ENCODE data around the gene CRHR2.
"Not testable (repeated sequence)": the region's sequence is repeated elsewhere in the genome, so short reads cannot be mapped to it uniquely, and the experiment has no call there.

Gene CRHR2

DNA sequence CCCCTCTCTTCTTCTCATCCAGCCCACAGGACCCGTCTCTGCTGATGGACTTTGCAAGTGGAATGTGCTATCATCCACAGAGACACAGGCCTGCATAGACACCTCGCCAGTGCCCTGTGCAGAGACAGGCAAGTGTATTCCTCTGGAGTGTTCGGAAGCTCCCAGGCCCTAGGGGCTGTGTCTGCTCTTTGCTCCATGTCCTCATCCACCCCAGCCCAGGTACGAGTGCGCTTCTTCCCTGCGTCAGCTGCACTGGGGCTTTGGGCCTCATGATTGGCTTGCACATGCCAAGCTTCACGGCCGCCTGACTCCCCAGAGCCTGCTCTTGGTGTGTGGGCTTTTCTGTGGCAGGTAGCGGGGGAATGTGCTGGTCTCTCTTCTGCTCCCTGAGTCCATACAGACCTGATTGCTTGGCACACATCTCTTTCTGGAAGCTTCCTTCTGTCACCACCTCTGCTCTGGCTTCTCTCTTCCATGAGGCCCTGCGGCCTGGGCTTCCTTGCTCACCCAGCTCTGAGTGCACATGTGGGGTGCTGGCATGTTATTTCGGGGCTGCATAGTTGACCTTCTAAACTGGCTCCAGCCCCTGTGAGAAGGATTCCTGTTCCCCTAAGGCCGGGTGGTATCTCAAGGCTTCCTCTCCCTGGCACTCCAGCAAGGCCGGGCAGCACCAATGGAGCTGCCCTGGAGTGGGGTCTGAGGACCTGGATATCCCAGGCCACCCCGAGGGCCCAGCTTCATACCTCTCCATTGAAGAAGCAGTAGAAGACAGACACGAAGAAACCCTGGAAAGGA, 27.8 kb downstream of the CRHR2 start:
- DNase-seq (ENCODE audit: low spot score): no peak

DNA sequence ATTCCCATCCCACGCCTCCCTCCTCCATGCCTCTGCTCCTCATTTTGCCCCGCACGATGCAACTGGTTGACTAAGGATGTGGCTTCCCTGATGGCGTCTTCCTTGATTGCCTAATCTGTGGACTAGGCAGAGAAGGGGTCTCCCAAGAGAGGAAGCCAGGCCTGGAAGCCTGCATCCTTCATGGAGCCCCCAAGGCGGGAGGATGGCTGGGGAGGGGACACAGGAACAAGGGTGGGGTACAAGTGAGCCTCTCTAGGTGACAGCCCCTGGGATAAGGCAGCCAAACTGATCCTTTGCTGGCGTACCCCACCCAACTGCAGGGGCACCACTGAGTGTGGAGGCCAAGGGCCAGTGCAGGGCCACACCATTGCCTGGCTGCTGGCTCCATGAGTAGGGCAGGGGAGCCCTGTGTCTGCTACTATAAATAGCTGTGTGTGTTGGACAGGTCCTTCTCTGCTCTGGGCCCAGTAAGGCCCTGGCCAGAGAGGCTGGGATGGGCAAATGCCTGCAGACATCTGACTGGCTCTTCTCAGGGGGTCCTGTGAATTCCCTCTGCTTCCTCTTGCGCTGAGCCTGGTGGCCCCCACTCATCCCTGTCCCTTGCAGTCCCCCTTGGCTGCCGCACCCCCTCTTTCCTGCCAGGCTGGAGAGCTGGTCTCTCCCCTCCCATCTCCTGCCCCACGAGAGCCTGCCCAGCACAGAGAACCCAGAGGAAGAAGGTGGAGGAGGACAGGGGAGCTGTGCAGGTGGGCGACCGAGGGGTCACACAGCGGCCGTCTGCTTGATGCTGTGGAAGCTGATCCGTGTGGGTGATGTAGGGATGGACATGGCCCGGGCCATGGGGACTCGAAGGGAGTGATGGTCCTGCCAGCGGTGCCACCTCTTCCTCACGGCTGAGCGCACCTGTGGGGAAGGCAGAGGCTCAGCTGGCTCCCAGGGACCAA, 29.3 kb downstream of the CRHR2 start:
- DNase-seq (ENCODE audit: low spot score): no peak

DNA sequence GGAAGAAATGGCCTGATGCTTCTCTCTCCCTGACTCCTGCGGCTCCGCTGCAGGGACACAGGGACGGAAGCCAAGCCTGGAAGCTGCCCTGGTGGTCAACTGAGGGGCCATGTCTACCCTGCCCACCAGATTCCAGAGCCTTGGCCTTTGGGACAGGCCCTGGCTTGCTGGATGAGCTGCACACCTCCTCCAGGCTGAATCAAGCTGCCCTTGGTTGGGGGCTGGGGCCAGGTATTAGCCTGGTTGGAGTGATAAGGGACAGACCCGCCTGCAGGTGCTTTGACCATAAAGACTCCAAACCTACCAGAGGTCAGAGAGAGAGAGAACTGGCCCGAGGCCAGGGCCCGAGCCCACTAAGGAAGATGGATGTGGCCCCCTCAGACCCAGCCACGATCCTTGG, 30.1 kb downstream of the CRHR2 start:
- DNase-seq (ENCODE audit: low spot score): no peak

DNA sequence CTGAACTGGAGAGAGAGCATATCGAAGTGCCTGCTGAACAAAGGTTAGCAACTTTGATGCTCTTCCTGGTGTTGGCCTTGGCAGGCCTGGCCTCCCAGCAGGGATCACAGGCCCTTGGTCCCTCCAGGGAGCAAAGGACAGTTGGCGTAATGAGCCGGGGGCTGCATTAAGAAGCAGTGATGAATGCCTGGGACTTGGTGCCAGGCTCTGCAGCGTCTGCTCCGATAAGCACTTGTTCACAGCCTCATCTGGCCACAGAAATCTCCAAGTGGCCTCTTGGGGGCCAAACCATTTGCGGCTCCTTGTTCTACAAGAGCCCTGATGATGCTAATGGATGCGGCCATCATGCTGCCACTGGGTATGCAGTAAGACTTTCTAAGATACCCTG, 31.8 kb downstream of the CRHR2 start:
- DNase-seq (ENCODE audit: low spot score): no peak

DNA sequence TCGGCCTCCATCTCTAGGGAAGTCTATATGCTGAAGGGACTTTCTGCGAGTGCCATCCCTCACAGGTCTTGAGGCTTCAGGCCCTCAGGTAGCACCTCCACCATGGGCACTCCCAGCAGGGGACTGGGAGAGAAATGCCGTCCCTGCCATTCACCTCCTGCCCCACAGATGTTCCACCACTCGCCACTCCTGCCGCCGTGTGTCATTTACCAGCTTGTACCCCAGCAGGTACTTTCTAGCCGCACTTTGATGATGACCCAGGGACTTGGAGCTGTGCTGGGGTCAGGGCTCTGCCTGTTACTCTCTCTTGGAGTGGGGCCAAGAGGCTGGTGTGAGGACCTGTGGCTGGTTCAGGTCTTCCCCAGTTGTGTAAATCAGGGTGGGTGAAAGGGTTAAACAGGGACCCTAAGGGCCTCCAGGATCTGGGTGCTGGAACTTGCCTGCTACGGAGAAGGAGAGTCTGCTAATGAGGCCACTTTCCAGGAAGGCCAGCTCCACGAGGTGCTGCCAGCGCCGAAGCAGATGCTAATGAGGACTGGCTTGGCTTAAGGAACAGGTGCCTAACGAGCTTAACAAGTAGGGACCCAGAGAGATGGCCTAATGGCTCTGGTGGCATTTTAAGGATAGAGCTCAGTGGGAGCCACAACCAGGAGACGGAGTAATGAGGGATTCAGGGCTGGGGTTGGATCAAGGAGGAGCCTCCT, 32.4 kb downstream of the CRHR2 start:
- DNase-seq (ENCODE audit: low spot score): no peak

DNA sequence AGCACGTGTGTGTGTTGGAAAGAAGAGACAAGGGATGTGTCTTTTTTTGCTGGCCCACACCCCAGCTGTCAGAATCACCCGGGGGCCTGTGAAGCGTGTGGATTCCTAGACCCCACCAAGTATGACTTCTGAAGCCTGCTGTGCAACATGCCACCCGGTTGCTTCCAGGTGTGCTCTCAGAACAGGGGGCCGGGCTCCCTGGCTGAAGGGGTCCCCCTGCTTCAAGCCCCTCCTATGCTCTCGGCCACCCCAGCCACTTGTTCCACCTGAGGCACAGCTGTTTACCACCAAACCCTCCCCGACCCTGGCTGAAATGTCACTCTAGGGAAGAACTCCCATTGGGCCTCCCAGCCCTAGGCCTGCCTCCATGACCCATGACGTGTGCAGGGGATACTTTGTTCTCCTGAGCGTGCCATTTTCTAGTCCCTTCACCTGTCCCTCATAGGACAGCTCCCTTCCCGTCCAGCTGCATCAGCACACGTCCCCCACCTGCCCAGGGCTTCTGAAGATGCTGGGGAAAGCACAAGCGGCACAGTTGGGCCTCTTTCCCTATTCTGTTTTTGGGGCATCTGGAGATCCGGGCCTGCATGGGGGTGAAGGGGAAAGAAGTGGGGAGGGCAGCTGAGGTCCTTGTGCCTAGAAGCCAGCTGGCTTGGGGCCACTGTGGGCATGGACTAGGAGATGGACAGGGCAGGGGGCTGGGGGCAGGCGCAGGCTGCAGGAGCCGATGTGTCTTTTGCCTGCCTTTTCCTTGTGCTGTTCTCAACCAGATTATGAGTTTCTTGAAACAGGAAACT, 33.3 kb downstream of the CRHR2 start:
- DNase-seq (ENCODE audit: low spot score): no peak

DNA sequence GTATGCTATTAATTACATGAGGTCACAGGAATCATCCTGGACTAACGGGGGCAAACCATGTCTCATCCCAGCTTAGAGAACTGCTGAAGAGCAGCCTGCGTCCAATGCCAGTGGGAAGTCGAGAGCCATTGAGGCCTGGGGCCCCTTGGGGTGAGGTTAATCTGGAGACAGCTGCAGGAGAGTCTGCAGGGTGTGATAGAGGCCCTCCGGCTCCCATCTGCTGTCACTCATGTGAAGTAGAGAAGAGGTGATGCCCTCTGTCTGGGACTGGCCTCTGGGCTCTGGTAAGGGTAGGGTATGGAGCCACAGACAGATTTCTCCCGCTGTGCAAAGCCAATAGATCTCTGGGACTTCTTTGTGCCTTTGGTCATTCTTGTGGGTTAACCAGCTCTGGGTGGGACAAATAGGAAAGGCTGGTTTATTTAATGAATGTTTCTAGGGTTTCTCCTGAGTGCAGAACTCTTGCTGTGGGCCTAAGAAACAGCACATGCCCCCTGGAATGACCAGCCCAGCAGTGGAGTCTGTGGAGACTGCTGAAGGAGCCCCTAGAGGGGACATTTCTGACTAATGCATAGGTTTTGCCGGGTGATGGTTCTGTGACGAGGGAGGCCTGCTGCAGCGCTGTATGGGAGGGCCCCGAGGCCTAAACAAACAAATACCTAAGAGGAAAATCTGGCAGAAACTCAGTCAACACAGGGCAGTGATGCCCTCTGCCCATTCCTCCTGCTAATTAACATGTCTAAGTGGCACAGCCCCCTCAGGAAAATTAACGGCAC, 34.5 kb downstream of the CRHR2 start:
- DNase-seq (ENCODE audit: low spot score): no peak

DNA sequence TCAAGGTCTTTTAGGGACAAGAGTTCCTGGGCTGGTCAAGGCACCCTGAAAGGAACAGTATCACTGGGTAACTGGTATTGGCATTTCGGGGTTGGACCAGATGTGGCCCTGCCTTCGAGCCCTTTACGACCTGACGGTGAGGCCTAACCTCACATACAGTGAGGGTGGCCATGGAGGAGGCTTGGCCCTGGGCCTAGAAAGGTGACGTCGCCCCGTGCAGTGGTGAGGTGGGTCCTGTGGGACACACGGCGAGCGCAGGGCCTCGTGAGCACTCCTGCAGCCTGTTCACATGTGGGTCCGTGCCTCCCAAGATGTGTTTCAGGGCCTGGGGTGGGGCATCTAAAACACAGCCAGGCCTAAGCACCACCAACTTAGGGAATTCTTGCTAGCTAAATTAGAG, 36.1 kb downstream of the CRHR2 start:
- DNase-seq (ENCODE audit: low spot score): no peak

DNA sequence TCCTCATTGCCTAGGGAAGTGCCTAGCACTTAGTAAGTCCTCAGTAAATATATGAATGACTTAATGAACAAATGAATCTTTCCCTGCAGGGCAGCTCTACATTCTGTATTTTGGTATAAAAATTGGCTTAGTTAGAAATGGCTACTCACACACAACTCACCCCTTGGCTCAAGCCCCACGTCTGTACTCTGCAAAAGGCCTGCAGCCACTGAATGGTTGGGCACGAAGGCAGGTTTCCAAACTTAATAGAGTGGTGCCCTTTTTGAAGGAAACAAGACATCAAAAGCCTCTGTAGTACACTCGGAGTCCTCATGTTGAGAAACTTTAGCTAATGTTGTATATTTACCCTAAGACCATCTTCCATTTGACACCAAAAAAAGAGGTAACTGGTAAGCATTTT, 36.6 kb downstream of the CRHR2 start:
- DNase-seq (ENCODE audit: low spot score): no peak

DNA sequence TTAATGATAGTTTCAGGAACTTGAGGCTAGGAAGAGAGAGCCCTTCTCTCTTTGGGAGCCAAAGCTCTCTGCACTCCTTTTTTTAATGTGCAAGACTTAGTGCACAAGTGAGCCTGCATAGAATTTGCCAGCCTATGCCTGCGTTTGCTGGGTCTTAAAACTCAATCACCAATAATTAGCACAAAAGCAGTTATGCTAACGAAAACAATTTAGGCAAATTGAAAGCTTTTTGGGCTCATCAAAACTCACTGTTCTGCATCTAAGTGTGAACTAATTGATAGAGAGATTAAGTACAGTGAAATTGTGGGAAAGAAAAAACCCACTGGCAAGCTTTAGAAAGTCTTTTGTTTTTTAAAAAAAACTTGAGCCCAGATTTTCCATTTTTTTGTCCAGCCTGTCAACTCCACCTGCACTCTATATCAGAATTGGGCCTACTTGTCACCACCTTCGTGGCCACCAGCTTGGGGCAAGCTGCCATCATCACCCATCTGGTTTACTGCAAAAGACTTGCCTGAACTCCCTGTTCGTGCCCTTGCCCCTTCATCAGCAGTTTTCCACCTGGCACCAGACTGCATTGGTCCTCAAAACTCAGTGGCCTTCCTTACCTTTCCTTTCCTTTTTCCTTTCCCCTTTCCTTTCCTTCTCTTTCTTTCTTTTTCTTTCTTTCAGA, 37.8 kb downstream of the CRHR2 start:
- DNase-seq (ENCODE audit: low spot score): no peak

DNA sequence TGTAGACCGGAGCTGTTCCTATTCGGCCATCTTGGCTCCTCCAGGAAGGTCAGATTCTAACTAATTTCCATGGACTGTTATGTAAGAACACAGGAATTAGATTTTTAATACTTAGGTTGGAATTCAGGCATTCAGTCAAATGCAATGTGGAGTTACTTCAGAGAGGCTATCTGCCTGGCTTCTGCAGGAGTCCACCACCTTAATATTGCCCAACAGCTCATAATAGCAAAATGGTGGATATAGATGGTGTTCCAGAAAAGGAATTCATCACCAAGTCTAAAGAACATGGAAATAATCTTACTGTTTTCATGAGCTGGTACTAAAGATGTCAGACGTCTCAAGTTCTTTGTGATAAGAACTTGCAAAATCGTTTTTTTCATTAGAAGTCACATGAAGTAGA, 39.5 kb downstream of the CRHR2 start:
- no peak for DNase-seq (ENCODE audit: low spot score)

DNA sequence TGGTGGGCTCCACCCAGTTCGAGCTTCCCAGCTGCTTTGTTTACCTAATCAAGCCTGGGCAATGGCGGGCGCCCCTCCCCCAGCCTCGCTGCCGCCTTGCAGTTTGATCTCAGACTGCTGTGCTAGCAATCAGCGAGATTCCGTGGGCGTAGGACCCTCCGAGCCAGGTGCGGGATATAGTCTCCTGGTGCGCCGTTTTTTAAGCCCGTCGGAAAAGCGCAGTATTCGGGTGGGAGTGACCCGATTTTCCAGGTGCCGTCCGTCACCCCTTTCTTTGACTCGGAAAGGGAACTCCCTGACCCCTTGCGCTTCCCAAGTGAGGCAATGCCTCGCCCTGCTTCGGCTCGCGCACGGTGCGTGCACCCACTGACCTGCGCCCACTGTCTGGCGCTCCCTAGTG, 39.9 kb downstream of the CRHR2 start:
- DNase-seq (ENCODE audit: low spot score): not testable (repeated sequence)

DNA sequence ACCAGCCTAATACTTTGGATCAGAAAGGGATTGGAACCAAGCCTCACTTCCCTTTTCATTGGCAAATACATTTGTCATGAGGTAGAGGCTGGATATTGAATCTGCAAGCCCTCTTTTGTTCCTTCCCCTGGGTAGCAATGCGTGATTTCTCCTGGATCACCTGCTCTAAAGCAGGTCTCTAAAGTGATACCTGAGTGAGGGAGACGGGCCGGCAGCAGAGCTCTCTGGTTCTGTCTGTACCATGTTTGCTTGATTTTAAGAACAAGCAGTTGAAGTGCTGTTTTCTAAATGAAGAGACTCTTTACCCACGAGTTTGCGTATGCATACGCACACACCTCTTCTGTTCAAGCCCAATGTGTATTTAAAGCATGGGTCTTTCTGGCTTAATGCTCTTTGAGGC, 46.5 kb downstream of the CRHR2 start:
- no peak for DNase-seq (ENCODE audit: low spot score)

DNA sequence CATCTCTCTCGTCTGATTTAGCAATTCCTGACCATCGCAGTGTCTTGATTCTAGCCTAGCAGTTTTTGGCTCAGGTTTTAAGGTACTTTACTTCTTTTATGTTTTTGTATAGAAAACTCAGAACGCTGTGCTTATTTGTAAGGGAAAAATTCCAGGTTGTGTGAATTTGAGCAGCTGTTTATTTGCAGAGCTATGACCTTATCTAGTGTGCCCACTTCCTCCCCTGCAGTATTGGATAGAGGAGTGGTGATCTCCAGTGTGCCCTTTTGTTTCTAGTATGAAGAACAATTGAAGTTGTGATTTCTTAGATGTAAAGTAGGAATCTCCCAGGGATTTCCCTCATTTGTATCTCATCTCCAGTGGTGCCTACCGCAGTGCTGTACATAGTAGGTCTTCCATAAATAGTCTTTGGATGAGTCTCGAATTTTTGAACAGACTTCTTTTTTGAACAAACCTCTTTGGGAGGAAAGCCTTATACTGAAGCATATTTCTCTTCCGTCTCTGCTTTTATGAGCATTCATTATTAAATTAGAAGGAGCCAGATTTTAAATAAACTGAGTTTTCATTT, 47.5 kb downstream of the CRHR2 start:
- DNase-seq (ENCODE audit: low spot score): no peak

DNA sequence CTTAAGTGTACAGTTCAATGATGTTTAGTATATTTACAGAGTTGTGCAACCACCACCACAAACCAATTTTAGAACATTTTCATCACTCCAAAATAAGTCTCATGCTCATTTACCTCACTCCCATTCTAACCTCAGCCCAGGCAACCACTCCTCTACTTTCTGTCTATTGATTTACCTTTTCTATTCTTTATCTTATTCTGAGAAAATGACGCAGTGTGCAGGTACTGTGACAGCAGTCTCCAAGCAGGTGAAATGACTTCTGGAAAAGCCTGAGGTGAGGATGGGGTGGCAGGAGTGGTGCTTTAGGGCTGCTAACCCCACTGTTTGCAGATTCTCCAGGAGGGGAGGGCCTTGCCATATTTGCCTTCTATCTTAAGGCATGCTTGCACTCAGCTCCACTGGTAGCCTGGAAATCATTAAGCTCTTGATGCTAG, 48.0 kb downstream of the CRHR2 start:
- DNase-seq (ENCODE audit: low spot score): no peak

DNA sequence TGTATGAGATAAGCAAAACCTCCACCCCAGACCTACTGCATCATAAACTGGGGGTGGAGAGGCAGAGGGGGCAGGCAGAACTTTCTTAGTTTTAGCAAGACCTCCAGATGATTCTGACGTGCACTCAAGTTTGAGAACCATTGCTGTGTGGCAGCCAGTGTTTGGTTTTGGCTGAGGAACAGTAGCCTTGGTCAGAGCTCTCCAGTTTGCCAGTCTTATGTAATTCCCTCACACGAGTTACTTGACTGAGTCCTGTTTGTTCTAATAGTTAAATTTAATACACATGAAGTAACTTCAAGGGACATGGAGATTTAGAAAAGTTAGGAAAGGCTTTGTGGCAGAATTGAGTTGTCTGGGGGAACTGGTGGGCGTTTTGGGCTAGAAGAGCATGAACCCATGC, 49.0 kb downstream of the CRHR2 start:
- no peak for DNase-seq (ENCODE audit: low spot score)

DNA sequence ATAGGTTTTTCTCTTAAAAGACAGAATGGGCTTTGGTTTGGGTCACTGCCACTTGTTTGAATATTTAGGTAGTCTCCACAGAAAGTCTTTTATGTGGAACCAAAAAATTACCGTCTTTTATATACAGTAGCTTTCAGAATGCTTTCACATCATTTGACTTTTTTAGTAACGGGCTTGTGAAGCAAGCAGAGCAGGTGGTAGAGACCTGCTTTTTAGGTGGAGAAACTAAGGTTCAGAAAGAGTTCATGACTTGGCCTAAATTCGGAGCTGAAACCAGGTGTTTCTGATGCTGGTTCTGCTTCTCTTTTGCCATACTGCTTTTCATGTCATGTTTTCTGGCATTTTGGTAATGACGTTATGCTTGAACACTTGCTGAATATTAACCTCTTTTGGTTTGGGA, 51.3 kb downstream of the CRHR2 start:
- no peak for DNase-seq (ENCODE audit: low spot score)

DNA sequence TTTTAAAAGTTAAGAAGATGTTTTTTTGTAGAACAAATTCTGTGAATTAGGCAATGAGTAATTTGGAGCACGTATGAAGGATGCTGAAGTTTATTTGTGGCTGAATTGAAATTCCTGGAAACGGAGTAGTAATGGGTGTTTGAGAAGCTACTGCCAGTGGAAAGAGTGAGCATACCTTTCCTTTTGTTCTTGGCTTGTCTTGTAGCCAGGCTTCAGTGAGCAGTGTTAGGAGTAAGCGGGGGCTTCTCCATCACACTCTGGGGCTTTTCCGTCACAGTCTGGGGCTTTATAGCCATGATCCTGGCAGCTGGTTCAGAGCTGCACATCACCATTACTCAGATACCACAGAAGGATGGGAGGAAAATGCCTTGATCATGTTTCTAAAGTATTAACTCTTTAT, 55.2 kb downstream of the CRHR2 start:
- DNase-seq (ENCODE audit: low spot score): no peak

DNA sequence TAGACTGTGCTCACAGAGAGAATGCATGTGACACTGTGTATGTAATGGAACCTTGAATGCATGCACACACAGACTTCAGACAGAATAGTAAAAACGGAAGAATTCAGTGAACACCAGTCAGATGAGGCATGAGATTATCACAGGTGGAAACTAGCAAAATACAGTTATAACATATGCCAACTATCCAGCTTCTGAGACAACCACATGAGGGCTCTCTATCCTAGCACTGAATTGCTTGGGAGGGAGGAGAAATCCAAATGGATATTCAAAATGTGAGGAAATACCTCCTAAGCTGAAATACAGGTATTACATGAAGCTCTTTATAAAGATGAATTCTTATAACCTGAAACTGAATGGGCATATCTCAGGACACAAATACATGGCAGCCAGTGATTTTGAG, 57.0 kb downstream of the CRHR2 start:
- DNase-seq (ENCODE audit: low spot score): no peak

DNA sequence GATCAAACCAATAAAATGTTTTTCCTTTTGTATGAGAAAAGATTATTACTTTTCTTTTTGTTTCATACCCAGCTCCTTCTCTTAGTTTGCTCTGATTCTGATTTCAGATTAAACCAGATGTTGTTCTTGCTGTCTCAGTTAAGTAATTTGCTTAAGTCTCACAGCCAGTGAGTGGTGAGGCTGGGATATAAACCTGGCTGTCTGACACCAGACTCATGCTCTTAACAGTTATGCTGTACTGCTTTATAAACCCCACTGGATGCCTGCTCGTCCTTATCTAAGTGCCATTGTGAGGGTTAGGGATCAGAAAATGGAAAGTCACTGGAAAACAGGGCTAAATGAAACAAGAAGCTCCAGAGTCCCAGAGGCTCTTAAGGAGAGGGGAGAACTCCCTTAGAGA, 63.3 kb downstream of the CRHR2 start:
- DNase-seq (ENCODE audit: low spot score): no peak
